IPS DF 6.9 (cell line): Measurements from ENCODE around the gene FOXP1.

Source experiments
- DNase-seq: peaks from one replicate; pipeline ENCODE4 v3.0.0-alpha.2; 2013; ENCODE audit warnings: low read depth, low spot score
- H3K27ac ChIP-seq: one replicate; pipeline ENCODE4 v1.5.1; 2013; ENCODE audit warnings: low read length, control low read depth
- H3K27me3 ChIP-seq: 2 replicates; pipeline ENCODE4 v1.6.1; 2013; ENCODE audit warnings: mild to moderate bottlenecking, low read length; ENCODE audit not compliant: control insufficient read depth, insufficient read depth
- H3K36me3 ChIP-seq: 2 replicates; pipeline ENCODE4 v1.6.1; 2013; ENCODE audit warnings: low read length; ENCODE audit not compliant: control insufficient read depth, insufficient read depth
- H3K4me1 ChIP-seq: 2 replicates; pipeline ENCODE4 v1.6.1; 2013; ENCODE audit warnings: low read length; ENCODE audit not compliant: control insufficient read depth, insufficient read depth
- H3K4me3 ChIP-seq: 2 replicates; pipeline ENCODE4 v1.5.1; 2013; ENCODE audit warnings: mild to moderate bottlenecking, low read length
- H3K9me3 ChIP-seq: 2 replicates; pipeline ENCODE4 v1.6.1; 2013; ENCODE audit warnings: low read length, inconsistent platforms; ENCODE audit not compliant: control insufficient read depth, insufficient read depth
- WGBS: extraction: QIAGEN DNeasy Blood & Tissue Kit; methylation state at CpG from one replicate; pipeline ENCODE4 v1.1.7; 2013; ENCODE audit warnings: mixed read lengths, missing lambda C conversion rate; ENCODE audit not compliant: insufficient read length, insufficient coverage; 5-methylcytosine and 5-hydroxymethylcytosine counted together

Gene FOXP1

DNA sequence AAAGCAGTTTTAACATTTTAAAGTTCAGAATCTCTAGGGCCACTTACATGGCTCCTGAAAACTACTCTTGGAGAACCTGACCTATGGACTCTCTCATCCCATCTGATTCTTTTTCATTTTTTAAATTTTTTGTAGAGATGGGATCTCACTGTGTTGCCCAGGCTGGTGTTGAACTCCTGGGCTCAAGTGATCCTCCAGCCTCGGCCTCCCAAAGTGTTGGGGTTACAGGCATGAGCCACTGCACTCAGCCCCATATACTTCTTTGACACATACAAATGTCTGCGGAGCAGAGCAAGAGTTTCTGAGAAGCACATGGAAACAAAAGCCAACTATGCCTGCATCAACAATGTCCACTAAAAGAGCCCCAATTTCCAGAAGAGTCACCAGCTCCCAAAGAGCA, 189.8 kb downstream of the FOXP1 start:
- Histone ChIP-seq H3K36me3 (no peaks in the 10 kb centered on the region), H3K27ac (no peak overlapping the region), H3K4me1 (peaks cover 6% of the 10 kb centered on the region), H3K27me3 (no peaks in the 10 kb centered on the region), H3K9me3 (no peaks in the 10 kb centered on the region), H3K4me3 (no peak overlapping the region)
- WGBS = no CpG with 5 or more reads among the region's 2 CpGs
- DNase-seq = no peak

DNA sequence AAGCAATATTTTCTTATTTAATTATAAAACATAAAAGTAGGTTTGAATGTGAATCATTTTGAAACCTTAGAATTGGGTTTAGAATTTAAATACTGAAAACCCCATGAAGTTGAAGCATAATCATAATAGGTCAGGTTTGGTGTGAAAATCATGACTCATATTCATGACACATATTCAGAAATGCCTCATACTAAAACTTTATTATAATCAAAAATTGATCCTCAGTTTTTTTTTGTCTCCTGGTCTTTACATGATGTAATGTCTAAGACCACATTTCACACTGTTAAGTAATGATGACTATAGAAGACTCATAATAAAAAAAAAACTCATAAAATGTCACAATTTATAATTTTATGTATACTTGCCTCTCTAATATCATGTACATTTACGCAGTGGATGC, 190.4 kb downstream of the FOXP1 start:
- Histone ChIP-seq H3K4me1 (peaks cover 6% of the 10 kb centered on the region), H3K9me3 (no peaks in the 10 kb centered on the region), H3K27me3 (no peaks in the 10 kb centered on the region), H3K36me3 (no peaks in the 10 kb centered on the region), H3K4me3 (no peak overlapping the region), H3K27ac (no peak overlapping the region)
- DNase-seq = no peak
- WGBS = no CpG with 5 or more reads among the region's 1 CpG

DNA sequence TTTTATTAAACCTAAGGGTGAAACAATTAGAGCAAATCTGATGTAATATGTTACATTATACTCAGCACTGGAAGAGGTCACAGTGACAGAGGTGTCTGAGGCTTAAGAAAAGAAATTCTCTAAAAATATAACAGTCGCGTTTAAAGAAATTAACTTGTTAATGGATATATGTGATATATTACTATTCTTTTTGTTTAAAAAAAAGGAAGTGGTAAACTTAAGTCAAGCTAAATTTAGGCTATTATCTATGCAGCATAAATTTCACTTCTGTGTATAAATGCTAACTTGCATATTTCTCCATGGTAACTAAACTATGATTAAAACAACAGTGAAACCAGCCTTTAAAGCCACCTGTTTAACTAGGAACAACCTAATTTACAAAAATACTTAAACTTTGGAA, 191.3 kb downstream of the FOXP1 start:
- Histone ChIP-seq H3K36me3 (no peaks in the 10 kb centered on the region), H3K27ac (no peak overlapping the region), H3K4me1 (peaks cover 6% of the 10 kb centered on the region), H3K9me3 (no peaks in the 10 kb centered on the region), H3K27me3 (no peaks in the 10 kb centered on the region), H3K4me3 (no peak overlapping the region)
- no CpG with 5 or more reads among the region's 2 CpGs for WGBS
- DNase-seq = no peak

DNA sequence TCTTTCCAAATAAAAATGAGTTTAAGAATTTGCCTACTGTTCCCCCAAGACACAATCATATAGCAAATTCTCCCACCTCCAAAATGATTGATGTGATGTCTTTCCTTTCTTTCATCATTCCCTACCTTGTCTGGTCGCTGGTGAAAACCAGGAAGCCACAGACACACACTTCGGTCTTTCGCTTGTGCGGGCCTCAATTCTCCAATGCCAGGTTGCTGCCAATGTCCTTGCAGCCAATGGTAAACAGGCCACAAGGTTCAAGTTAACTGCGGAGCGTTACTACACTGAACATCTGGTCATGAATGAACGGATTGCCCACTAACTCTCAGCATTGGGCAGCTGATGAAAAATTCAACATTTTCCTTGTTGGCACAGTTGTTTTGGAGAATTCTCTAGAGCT, 192.2 kb downstream of the FOXP1 start:
- DNase-seq = no peak
- Histone ChIP-seq H3K27me3 (no peaks in the 10 kb centered on the region), H3K4me3 (no peak overlapping the region), H3K27ac (no peak overlapping the region), H3K4me1 (peaks cover 6% of the 10 kb centered on the region), H3K9me3 (no peaks in the 10 kb centered on the region), H3K36me3 (no peaks in the 10 kb centered on the region)
- no CpG with 5 or more reads among the region's 7 CpGs for WGBS

DNA sequence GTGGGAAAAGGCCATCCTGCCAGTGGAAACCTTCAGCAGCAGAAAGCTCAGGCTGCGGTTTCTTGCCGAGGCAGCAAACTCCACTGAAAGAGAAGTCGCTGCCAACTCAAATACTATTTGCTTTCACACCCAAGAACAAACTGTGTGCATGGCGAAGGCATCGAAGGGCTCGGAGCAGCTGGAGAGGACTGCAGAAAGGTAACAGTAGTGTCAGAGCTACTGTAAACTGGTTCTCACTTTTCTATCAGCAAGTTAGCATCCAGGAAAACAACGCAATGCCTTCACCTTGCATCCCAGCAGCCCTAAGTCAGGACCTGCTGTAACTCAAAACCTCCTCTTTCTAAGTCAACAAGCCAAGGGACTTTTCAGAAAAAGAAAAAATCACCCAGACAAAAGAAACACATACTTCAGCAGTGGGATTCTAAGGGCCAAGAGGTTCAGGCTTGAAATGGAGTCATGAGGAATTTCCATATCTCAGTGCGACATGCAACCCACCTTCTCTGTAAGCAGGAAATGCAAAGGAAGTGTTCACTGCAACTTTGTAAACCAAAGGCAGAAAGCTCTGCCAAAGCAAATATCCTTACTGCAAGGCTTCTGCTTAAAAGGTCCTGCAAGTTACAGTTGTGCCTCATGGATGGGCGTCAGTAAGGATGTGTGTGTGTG, 193.5 kb downstream of the FOXP1 start:
- Histone ChIP-seq H3K27ac (no peak overlapping the region), H3K36me3 (no peaks in the 10 kb centered on the region), H3K27me3 (no peaks in the 10 kb centered on the region), H3K4me3 (0 out of 2 replicates have a peak overlapping the region, but pooled peaks have one; percentile 12), H3K4me1 (peaks cover 6% of the 10 kb centered on the region), H3K9me3 (no peaks in the 10 kb centered on the region)
- WGBS = no CpG with 5 or more reads among the region's 9 CpGs
- DNase-seq = peak; percentile 37

DNA sequence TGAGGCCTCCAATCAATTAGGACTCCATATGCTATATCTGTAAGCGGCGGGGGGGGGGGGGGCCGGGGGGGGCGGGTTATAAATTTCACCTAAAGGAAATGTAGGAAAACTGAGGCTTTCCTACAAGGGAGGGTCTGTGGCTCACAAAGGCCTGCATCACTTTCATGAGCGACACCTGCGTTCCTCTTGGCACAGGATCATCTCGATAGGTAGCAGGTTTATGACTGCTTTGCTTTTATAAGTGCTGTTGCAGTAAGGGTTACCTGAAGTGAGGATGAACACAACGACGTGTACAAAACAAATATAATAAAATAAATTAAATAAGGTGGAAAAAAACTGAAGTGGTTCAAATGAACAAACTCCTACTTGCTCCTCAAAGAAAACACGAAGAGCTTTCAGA, 194.3 kb downstream of the FOXP1 start:
- Histone ChIP-seq H3K9me3 (no peaks in the 10 kb centered on the region), H3K27ac (no peak overlapping the region), H3K36me3 (no peaks in the 10 kb centered on the region), H3K4me3 (no peak overlapping the region), H3K4me1 (peaks cover 6% of the 10 kb centered on the region), H3K27me3 (no peaks in the 10 kb centered on the region)
- no peak for DNase-seq
- WGBS = no CpG with 5 or more reads among the region's 10 CpGs

DNA sequence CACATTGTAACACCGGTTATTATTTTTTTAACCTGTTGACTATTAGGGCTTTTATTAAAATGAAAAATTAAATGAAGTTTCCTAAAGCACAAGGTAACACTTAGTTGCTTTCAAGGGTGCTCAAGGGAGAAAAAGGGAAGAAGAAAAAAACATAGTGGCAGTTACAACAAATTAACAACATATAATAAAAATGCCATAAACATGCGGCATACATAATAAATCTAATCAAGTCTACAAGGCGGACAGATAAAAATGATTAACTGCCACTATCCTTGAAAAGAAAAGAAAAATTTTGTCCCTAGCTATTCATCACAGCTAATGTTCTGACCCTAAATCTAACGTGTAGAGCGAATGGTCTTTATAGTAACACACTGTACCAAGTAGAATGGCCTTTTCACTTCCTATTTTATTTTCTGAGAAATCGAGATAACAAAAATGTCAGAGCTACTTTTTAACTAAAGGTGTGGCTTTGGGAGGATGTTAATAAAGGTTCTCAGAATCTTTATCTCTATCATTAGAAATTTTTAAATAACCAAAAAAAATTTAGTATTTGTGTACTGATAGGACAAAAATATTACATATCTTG, 194.9 kb downstream of the FOXP1 start:
- WGBS = no CpG with 5 or more reads among the region's 6 CpGs
- Histone ChIP-seq H3K4me3 (no peak overlapping the region), H3K27ac (no peak overlapping the region), H3K4me1 (peaks cover 6% of the 10 kb centered on the region), H3K9me3 (no peaks in the 10 kb centered on the region), H3K27me3 (no peaks in the 10 kb centered on the region), H3K36me3 (no peaks in the 10 kb centered on the region)
- no peak for DNase-seq

DNA sequence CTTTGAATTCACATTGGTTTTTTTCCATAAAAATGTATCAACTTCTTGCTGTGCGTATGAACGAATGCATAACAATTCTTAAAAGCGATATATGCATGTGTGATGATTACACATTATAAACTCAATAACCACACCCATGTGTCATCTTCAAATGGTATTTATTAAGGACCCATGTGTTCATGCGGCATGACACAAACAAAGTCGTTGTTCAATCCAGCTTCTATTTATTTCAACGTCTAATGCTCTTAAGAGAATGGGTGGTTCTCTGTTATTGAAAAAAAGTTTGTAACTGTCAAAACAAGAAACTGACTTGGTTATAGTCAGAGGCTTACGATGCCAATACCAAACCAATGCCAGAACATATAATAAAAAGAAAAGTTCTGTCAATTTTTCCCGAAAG, 195.9 kb downstream of the FOXP1 start:
- H3K4me3 ChIP-seq = no peak overlapping the region
- no peaks in the 10 kb centered on the region for H3K27me3 ChIP-seq
- no peak overlapping the region for H3K27ac ChIP-seq
- DNase-seq = no peak
- H3K36me3 ChIP-seq = no peaks in the 10 kb centered on the region
- H3K9me3 ChIP-seq = no peaks in the 10 kb centered on the region
- peaks cover 6% of the 10 kb centered on the region for H3K4me1 ChIP-seq
- no CpG with 5 or more reads among the region's 8 CpGs for WGBS

DNA sequence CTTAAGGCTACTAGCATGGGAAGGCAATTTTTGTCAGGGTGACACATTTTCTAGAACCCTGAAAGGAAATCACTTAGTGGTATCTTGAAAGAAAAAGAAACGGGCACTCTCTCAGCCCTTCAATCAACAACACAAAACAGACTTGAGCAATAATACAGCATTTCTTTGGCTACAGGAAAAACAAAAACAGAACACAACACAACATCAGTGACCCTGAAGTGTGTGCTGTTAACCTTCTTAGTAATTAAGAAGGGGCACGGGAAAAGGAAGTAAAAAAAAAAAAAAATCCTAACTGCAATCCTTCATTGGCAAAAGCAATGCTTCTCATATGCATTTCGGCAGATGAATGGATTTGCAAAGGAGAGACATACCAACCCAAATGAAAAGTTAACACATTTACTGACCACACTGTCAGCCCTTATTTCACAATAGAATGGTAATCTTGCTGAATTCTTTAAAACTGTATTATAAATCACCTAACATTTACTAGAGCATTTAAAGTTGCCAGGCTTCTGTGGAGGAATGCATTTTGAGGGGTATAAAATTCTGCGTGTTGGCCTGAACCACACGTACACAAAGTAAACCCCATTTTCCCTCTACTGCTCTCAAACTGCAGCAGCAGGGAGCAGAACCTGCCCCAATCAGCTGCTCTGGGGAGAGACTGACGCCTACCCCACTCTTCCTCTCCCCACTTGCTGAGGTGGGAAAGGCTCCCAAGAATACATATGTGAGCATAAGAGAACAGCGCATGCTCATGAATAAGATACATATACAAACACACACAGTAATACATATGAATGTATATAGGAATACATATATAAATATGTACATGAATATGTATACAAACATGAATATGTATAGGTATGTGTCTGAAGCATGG, 198.5 kb downstream of the FOXP1 start:
- Histone ChIP-seq H3K4me1 (peaks cover 6% of the 10 kb centered on the region), H3K4me3 (no peak overlapping the region), H3K27me3 (no peaks in the 10 kb centered on the region), H3K36me3 (no peaks in the 10 kb centered on the region), H3K27ac (no peak overlapping the region), H3K9me3 (no peaks in the 10 kb centered on the region)
- no peak for DNase-seq
- no CpG with 5 or more reads among the region's 7 CpGs for WGBS

DNA sequence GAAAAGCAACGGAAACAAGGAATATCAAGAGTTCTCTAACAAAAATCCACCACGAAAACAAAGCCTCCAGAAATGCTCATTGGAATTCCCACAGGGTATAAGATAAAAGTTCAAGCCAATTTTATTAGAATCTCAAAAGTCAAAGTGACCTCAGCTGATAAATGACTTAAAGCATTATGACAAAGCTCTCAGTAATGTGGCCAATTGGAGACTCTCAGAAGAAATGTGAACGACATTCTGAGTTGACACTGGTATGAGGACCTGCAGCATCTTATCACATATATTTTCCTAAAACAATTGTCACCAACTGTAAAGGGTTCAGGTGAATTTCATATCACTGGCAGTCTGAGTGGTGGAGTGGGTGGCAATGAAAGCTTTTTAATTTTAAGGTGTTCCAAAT, 199.1 kb downstream of the FOXP1 start:
- Histone ChIP-seq H3K9me3 (no peaks in the 10 kb centered on the region), H3K27ac (no peak overlapping the region), H3K4me3 (no peak overlapping the region), H3K4me1 (peaks cover 3% of the 10 kb centered on the region; the same call in 1 of the 2 replicates), H3K36me3 (no peaks in the 10 kb centered on the region), H3K27me3 (no peaks in the 10 kb centered on the region)
- no peak for DNase-seq
- WGBS = no CpG with 5 or more reads among the region's 3 CpGs
